Central memory CD8-positive, alpha-beta T cell (primary cell): ENCODE results near the gene ASPDH.

Experiments
- ATAC-seq: fragments of 150-1000 bp; cut with Tn5 transposase; replicated peaks from 2 replicates; pipeline ENCODE4 v1.10.0; 2022; ENCODE audit warnings: mild to moderate bottlenecking, moderate FRiP score, moderate number of reproducible peaks; ENCODE audit not compliant: poor library complexity, severe bottlenecking; ENCODE audit errors: extremely low read depth
- DNase-seq, 2 donors: peaks; one replicate each; pipeline ENCODE4 v3.0.0; 2021; ENCODE audit warnings: low spot score in 2 of 2
- H3K27ac Mint-ChIP-seq: one replicate; pipeline ENCODE4 v1.8.0; 2022; ENCODE audit warnings: low read depth, mild to moderate bottlenecking, moderate library complexity, mixed read lengths
- H3K27me3 Mint-ChIP-seq: one replicate; pipeline ENCODE4 v1.8.0; 2022; ENCODE audit warnings: mixed read lengths
- H3K36me3 Mint-ChIP-seq: one replicate; pipeline ENCODE4 v1.8.0; 2022; ENCODE audit warnings: mild to moderate bottlenecking, moderate library complexity, mixed read lengths; ENCODE audit not compliant: insufficient read depth
- H3K4me1 Mint-ChIP-seq: one replicate; pipeline ENCODE4 v1.8.0; 2022; ENCODE audit warnings: mixed read lengths
- H3K4me3 Mint-ChIP-seq: one replicate; pipeline ENCODE4 v1.8.0; 2022; ENCODE audit warnings: mild to moderate bottlenecking, moderate library complexity, mixed read lengths
- H3K9me3 Mint-ChIP-seq: one replicate; pipeline ENCODE4 v1.8.0; 2022; ENCODE audit warnings: mixed read lengths

The ASPDH gene

DNA sequence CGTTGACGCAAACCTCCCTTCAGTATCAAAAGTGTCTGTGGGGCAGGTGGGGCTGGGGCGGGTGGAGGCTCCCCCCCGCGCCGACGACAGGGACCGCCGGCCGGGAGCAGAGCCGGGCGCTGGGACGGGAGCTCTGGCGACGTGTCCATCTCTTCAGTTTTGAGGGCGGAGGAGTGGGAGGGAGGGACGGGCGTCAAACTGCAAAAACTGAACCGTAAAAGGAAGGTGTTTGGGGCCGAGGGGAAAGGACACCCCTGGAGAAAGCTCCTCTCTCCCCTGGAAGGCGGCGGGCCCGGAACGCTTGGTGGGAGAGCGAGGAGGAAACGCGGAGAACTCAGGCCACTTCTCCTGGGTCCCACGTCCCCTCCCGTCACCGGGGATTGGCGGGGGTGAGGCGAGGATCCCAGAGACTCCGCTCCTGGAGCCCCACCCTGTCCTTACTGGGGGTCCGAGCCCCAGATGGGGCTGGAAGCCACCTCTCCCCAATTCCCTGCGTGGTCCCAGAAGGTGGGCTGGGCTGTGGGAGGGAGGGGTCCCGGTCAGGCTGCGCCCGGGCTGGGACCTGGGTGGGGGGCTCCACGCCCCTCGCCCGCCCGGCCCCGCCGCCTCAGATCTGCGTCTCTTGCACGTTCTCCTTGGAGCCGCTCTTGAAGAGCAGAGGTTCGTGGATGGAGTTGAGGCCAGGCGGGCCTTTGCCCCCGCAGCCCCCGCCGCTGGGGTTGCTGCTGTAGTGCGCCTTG lies 3.4 kb upstream of the ASPDH start:
- Mint-ChIP-seq H3K27me3 (no peaks in the 10 kb centered on the region), H3K36me3 (peaks cover 8% of the 10 kb centered on the region), H3K4me3 (no peak overlapping the region), H3K4me1 (no peaks in the 10 kb centered on the region), H3K9me3 (no peaks in the 10 kb centered on the region), H3K27ac (no peak overlapping the region)
- DNase-seq (no peak), ATAC-seq (no peak)

DNA sequence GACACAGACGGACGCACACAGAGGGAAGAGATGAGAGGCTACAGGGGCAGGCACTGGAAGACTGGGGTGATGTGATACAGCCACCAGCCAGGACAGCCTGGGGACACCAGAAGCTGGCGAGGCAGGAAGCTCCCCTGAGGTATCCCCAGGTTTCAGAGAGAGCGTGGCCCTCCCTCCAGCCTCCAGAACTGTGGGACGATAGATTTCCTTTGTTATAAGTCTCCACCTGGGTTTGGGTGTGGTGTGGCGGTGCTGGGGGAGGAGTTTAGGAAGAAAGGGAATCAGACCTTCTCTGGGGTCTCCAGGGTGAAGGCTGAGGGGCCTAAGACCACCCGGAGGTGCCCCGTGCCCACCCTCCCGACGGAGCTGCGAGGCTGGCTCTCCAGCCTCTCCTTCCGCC lies 2.7 kb upstream of the ASPDH start:
- H3K36me3 Mint-ChIP-seq: peaks cover 13% of the 10 kb centered on the region
- no peak overlapping the region for H3K27ac Mint-ChIP-seq
- H3K27me3 Mint-ChIP-seq: no peaks in the 10 kb centered on the region
- DNase-seq (no peak), ATAC-seq (no peak)
- peaks cover 6% of the 10 kb centered on the region for H3K4me1 Mint-ChIP-seq
- H3K9me3 Mint-ChIP-seq: no peaks in the 10 kb centered on the region
- no peak overlapping the region for H3K4me3 Mint-ChIP-seq

DNA sequence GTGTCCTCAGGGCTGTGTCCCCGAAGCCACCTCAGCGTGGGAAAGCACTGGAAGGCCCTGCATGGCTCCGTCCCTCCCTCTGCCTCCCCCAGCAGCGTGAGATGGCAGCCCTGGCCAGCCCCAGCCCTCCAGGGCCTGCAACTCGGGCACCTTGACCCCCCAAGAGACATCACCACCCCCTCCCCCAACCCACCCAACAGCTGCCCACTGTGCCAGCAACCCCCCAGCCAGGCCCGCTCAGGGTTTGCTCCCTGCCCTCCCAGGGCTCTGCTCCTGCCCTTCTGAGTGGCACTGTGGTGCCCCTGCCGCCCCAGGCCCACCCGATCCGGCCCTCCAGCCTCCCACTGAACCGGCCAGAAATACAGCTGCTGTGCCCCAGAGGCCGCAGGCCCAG lies 1.5 kb upstream of the ASPDH start:
- Mint-ChIP-seq H3K27ac (peak overlapping the region; percentile 64), H3K4me1 (peaks cover 18% of the 10 kb centered on the region), H3K27me3 (no peaks in the 10 kb centered on the region), H3K36me3 (peaks cover 16% of the 10 kb centered on the region), H3K4me3 (no peak overlapping the region), H3K9me3 (no peaks in the 10 kb centered on the region)
- DNase-seq (no peak), ATAC-seq (no peak)

DNA sequence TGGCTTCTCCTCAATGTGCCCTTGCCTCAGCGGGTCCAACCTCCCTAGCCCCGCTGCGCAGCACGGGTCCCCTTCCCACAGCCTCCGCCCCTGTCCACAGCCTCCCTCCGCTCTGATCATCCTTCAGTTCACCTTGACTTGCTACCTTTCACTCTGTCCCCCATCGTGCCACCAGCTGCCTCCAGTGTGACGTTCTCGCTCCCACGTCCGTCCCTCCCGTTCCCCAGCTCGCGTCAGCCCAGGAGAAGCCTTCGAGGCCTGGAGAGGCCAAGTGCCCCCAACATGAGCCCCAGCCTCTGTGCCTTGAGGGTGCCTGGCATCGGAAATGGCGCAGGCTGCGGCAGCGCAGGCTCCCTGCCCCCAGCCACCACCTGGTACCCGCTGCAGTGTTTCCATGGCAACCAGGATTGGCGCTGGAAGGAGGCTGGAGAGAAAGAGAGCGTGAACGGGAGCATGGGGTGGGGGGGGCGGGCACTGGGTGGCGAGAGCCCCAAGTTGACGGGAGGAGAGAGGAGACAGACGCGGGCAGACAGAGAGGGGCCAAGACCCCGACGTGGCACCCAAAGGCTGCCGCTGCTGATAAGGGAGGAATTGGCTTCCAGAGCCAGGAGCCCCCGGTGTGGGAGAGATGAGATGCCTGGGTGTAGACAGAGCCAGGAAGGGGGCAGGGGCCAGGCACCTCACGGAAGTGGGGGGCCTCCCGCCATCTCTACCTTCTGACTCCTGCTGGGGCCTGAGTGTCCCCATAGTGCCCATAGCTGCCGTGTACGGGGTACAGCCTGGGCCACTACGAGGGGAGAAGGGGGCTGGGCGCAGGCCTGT lies 844 bp upstream of the ASPDH start:
- ATAC-seq (no peak), DNase-seq (no peak)
- peak overlapping the region; percentile 64 for H3K27ac Mint-ChIP-seq
- no peak overlapping the region for H3K4me3 Mint-ChIP-seq
- H3K4me1 Mint-ChIP-seq: peaks cover 18% of the 10 kb centered on the region
- no peaks in the 10 kb centered on the region for H3K9me3 Mint-ChIP-seq
- no peaks in the 10 kb centered on the region for H3K27me3 Mint-ChIP-seq
- H3K36me3 Mint-ChIP-seq: peaks cover 16% of the 10 kb centered on the region

DNA sequence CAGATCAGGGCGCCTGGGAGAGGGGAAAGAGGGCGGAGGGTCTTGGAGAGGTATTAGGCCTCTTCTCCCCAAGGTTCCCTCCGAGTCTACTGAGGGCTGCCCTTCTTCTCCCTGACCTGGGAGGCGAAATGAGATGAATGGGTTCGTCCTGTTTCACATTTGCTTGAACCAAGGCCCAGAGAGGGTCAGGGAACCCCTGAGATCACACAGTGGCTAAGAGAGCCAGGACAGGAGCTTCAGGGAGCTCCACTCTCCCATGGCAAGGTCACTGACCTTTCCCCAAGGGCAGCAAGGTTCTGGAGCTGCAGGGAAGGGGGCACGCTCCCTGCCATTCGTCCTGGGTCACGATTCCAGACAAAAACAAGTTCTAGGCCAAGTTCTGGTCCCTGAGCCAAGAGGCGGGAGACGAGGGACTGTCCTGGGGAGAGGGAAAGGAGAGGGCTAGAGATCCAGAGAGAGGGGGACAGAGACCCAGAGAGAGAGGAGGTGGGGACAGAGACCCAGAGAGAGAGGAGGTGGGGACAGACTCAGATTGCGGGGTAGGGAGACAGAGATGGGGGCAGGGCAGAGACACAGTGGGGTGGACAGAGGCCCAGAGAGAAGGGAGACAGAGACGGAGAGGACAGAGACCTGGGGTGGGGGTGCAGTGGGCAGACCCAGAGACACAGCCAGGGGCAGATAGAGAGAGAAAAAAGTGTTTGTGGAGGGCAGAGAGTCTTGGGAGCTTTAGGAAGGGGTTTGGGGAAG lies 541 bp downstream of the ASPDH start:
- no peaks in the 10 kb centered on the region for H3K27me3 Mint-ChIP-seq
- H3K9me3 Mint-ChIP-seq: no peaks in the 10 kb centered on the region

DNA sequence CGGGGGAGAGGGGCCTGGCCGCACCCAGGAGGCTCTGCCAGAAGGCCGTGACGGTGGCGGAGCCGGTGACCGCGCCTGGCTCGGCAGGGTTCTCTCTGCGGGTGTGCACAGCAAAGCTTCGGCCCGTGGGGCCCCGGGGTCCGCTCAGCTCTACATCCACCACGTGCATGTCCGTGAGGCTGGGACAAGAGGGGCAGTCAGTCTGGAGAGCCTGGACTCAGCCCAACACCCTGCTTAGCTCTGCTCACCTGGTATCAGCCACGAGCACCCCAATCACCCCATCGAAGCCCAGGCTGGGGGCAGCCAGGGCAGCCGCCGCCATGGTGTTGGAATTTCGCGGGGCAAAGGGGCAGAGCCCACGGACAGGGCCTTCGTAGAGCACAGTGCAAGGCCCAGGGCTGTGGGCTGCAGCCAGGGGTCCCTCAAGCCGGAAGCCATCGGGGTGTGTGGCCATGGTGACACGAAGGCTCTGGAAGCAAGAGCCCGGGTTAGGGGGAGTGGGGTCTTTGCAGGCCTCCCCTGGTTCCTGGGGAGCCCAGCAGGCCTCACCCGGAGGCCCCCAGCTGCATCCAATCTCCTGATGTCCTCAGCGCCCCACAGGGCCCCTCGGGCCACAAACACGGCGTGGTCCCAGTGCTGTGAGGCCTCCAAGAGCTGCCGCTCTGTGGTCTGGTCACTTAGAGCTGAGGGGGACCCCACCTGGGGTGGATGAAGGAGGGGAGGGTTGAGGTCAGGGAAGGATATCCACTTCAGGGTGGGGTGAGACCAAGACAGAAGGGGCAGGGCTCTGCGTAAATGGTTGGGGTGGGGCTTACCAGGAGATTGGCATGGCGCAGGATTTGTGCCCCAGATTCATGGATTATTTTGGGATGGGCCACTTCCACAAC lies 1.4 kb downstream of the ASPDH start:
- Mint-ChIP-seq H3K27ac (peak overlapping the region; percentile 96), H3K36me3 (peaks cover 14% of the 10 kb centered on the region), H3K4me1 (peaks cover 36% of the 10 kb centered on the region), H3K4me3 (peak overlapping the region; percentile 77), H3K27me3 (no peaks in the 10 kb centered on the region), H3K9me3 (no peaks in the 10 kb centered on the region)
- DNase-seq: no peak
- no peak for ATAC-seq

More for the DNA sequence above, 541 bp downstream of the ASPDH start:
- no peak for ATAC-seq
- H3K27ac Mint-ChIP-seq: peak overlapping the region; percentile 64
- peaks cover 30% of the 10 kb centered on the region for H3K4me1 Mint-ChIP-seq
- H3K36me3 Mint-ChIP-seq: peaks cover 14% of the 10 kb centered on the region
- no peak for DNase-seq
- H3K4me3 Mint-ChIP-seq: no peak overlapping the region

DNA sequence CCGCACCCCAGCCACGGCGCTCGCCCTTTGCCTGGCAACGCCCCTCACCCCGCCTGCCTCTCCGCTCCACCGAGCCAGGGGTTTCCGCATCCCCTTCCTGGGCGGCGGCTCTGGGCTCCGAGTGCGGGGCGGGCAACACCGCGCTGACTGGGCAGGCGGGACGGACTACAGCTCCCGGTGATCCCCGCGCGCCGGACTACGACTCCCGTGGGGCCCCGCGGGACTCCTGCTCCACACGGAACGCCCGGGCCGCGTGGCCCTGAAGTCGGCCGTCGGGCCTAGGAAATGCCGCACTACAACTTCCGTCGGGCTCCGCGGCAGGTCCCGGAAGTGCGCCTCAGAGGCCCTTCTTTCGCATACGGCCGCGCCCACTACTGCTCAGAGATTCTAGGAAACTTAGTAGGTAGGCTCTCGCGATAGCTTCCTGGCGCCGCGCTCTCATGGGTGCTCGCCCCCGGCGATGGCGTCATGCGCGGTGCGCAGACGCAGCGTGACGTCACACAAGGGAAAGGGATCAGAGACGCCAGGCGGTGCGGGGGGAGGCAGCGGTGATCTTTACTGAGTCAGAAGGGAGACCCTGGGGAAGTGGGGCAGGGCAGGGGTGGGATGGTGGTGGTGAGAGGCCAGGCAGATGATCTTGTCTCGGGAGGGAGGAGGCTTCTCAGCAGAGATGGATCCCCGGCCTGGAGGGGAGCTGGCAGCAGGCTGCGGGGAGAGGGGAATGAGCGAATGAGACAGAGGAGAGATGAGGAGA lies 2.5 kb downstream of the ASPDH start, which contains the start of gene JOSD2:
Gene JOSD2, minus strand, starts transcription at position 123 of the 754 bp plus-strand sequence. CDS start 760 bp downstream, outside the sequence.
- Mint-ChIP-seq H3K9me3 (no peaks in the 10 kb centered on the region), H3K27me3 (no peaks in the 10 kb centered on the region), H3K4me1 (peaks cover 40% of the 10 kb centered on the region), H3K36me3 (peaks cover 14% of the 10 kb centered on the region), H3K4me3 (peak within 1 kb of the TSS; percentile 77), H3K27ac (peak within 1 kb of the TSS; percentile 96)
- ATAC-seq (peak; percentile 96), DNase-seq (peak; percentile 84 to 95)

DNA sequence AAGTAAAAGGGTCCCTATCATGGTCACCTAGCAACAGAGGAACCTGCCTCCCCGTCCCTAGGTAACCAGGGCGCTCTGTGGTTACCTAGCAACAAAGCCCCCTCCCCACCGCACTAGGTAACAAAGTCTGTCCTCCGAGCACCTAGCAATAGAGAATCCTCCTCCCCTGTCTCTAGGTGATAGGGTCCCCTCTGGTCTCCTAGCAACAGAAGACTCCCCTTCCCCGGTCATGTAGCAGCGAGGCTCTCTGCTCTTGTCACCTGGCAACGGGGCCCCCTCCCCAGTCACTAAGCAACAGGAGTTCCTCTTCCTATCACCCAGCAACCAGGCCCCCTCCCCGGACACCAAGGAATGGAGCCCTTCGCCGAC lies 3.0 kb downstream of the ASPDH start:
- peak overlapping the region; percentile 96 for H3K27ac Mint-ChIP-seq
- no peak for ATAC-seq
- no peaks in the 10 kb centered on the region for H3K27me3 Mint-ChIP-seq
- H3K4me3 Mint-ChIP-seq: peak overlapping the region; percentile 77
- H3K9me3 Mint-ChIP-seq: no peaks in the 10 kb centered on the region
- H3K4me1 Mint-ChIP-seq: peaks cover 40% of the 10 kb centered on the region
- no peak for DNase-seq
- H3K36me3 Mint-ChIP-seq: peaks cover 12% of the 10 kb centered on the region

DNA sequence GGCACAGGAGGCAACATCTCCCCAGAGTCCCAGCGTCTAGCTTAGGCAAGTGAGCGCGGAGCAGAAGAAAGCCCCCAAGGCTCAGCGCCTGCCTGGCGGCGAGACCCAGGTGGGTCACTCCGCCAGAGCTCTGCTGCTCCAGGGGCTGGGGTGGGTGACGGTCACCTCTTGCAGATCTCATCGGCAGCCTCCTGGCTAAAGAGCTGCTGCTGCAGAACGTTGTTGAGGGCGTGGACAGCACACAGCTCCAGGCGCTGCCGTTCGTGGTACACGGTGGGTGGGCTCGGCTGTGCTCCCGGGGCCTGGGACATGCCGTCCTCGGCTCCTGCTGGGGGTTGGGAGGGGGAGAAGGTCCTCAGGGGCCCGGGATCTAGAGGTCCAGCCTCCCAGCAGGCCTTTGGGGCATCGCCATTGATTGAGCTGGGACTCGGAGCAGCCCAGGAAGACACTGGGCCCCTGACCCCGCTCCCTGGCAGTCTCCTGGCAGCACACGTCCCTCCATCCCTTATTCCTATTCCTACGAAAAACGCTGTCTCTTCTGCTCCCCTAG lies 3.5 kb downstream of the ASPDH start:
- no peak for ATAC-seq
- H3K27me3 Mint-ChIP-seq: no peaks in the 10 kb centered on the region

DNA sequence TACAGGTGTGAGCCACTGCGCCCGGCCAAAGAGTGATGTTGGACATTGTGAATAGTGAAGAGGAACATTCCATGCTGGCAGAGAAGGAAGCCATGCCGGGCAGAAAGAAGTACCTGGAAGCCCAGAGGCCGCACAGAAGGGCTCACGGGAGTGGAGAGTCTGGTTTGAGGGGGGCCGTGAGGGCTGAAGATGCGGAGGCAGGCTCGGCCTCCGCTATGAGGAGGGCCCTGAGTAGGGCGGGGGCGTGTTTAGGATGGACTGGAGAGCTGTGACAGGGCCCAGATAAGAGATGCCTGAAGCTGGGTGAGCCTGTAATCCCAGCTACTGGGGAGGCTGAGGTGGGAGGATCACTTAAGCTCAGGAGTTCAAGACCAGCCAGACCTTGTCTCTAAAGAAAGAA lies 4.3 kb downstream of the ASPDH start:
- Mint-ChIP-seq H3K9me3 (no peaks in the 10 kb centered on the region), H3K27ac (no peak overlapping the region), H3K4me1 (peaks cover 40% of the 10 kb centered on the region), H3K27me3 (no peaks in the 10 kb centered on the region), H3K4me3 (peak overlapping the region; percentile 77), H3K36me3 (peaks cover 10% of the 10 kb centered on the region)
- ATAC-seq: no peak
- DNase-seq: no peak

More for the DNA sequence above, 3.5 kb downstream of the ASPDH start:
- peaks cover 40% of the 10 kb centered on the region for H3K4me1 Mint-ChIP-seq
- no peak for DNase-seq
- peaks cover 10% of the 10 kb centered on the region for H3K36me3 Mint-ChIP-seq
- peak overlapping the region; percentile 96 for H3K27ac Mint-ChIP-seq
- no peaks in the 10 kb centered on the region for H3K9me3 Mint-ChIP-seq
- H3K4me3 Mint-ChIP-seq: peak overlapping the region; percentile 77

DNA sequence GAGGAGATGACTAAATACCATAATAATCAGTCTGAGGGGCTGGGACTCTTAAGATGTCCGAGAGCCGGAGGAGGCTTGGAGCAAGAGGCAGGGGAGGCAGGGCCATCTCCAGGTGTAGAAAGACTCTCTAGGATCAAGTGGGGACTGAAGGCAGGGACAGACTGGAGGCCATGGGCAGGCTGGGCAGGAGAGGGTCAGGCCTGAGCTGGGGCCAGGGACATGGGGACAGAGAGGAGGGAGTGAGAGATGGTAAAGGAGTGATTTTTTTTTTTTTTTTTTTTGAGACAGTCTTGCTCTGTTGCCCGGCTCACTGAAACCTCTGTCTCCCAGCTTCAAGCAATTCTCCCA lies 4.9 kb downstream of the ASPDH start:
- H3K36me3 Mint-ChIP-seq: peaks cover 10% of the 10 kb centered on the region
- peak overlapping the region; percentile 73 for H3K27ac Mint-ChIP-seq
- no peaks in the 10 kb centered on the region for H3K27me3 Mint-ChIP-seq
- H3K9me3 Mint-ChIP-seq: no peaks in the 10 kb centered on the region
- no peak for DNase-seq
- ATAC-seq: no peak
- H3K4me3 Mint-ChIP-seq: peak overlapping the region; percentile 77
- peaks cover 40% of the 10 kb centered on the region for H3K4me1 Mint-ChIP-seq
